ENCODE results near the gene PCNT.

Gene PCNT

DNA sequence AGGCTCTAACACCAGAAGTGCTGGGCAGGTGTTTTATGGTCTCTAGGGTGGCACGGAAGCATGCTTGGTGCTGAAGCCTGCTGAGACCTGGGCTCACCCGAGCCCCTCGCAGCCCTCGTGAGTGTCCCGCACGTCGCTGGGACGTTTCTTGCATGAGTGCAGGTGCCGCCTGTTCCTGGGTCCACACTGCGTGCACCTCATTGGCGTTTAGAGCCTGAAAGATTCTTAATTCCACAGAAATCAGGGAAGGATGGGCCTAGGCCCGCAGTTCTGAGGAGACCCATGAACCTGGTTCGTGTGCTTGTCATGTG lies 91.0 kb downstream of the PCNT start:
- TF ChIP-seq, protein P1, sequence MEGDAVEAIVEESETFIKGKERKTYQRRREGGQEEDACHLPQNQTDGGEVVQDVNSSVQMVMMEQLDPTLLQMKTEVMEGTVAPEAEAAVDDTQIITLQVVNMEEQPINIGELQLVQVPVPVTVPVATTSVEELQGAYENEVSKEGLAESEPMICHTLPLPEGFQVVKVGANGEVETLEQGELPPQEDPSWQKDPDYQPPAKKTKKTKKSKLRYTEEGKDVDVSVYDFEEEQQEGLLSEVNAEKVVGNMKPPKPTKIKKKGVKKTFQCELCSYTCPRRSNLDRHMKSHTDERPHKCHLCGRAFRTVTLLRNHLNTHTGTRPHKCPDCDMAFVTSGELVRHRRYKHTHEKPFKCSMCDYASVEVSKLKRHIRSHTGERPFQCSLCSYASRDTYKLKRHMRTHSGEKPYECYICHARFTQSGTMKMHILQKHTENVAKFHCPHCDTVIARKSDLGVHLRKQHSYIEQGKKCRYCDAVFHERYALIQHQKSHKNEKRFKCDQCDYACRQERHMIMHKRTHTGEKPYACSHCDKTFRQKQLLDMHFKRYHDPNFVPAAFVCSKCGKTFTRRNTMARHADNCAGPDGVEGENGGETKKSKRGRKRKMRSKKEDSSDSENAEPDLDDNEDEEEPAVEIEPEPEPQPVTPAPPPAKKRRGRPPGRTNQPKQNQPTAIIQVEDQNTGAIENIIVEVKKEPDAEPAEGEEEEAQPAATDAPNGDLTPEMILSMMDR (IDR thresholded peaks at IDR 0.05; ENCODE audit: control insufficient read depth, insufficient read depth, low read depth, low read length, missing control alignments), result no peak
- no peak overlapping the region for H3K4me3 ChIP-seq (ENCODE audit: control insufficient read depth, low read depth, low read length)
- no peak for DNase-seq (ENCODE audit: low read depth)

GRCh38 chr21:46416551-46416950 lies 92.6 kb downstream of the PCNT start:
- TF ChIP-seq, protein P1 (IDR thresholded peaks at IDR 0.05; ENCODE audit: control insufficient read depth, insufficient read depth, low read depth, low read length, missing control alignments), result no peak
- H3K4me3 ChIP-seq (ENCODE audit: control insufficient read depth, low read depth, low read length), result no peak overlapping the region
- no peak for DNase-seq (ENCODE audit: low read depth)

GRCh38 chr21:46418265-46418946 lies 94.5 kb downstream of the PCNT start:
- DNase-seq (ENCODE audit: low read depth), result no peak
- TF ChIP-seq, protein P1 (IDR thresholded peaks at IDR 0.05; ENCODE audit: control insufficient read depth, insufficient read depth, low read depth, low read length, missing control alignments), result no peak
- no peak overlapping the region for H3K4me3 ChIP-seq (ENCODE audit: control insufficient read depth, low read depth, low read length)

- TF ChIP-seq, protein P1 (IDR thresholded peaks at IDR 0.05; ENCODE audit: control insufficient read depth, insufficient read depth, low read depth, low read length, missing control alignments), result no peak
- no peak for DNase-seq (ENCODE audit: low read depth)
- H3K4me3 ChIP-seq (ENCODE audit: control insufficient read depth, low read depth, low read length), result no peak overlapping the region
Observed at GRCh38 chr21:46420241-46421190, 96.6 kb downstream of the PCNT start.

- no peak overlapping the region for H3K4me3 ChIP-seq (ENCODE audit: control insufficient read depth, low read depth, low read length)
- TF ChIP-seq, protein P1 (IDR thresholded peaks at IDR 0.05; ENCODE audit: control insufficient read depth, insufficient read depth, low read depth, low read length, missing control alignments), result no peak
- DNase-seq (ENCODE audit: low read depth), result no peak
Observed at GRCh38 chr21:46421191-46421750, 97.3 kb downstream of the PCNT start.

GRCh38 chr21:46421756-46422555 lies 98.0 kb downstream of the PCNT start:
- TF ChIP-seq, protein P1 (IDR thresholded peaks at IDR 0.05; ENCODE audit: control insufficient read depth, insufficient read depth, low read depth, low read length, missing control alignments), result no peak
- H3K4me3 ChIP-seq (ENCODE audit: control insufficient read depth, low read depth, low read length), result no peak overlapping the region
- DNase-seq (ENCODE audit: low read depth), result no peak

All from AG09309 (cell line).